SK-N-SH treated with all-trans-retinoic acid at 6 μM for 48 hours (cell line): ENCODE measurements around the gene PDLIM3.
"Not testable (repeated sequence)": the region's sequence is repeated elsewhere in the genome, so short reads cannot be mapped to it uniquely, and the experiment has no call there.

Source experiments
- ATAC-seq: fragments of 200-7000 bp; cut with Tn5 transposase; 3 replicates; pipeline ENCODE4 v1.9.1; 2020; ENCODE audit warnings: mild to moderate bottlenecking, moderate library complexity
- BACH2 ChIP-seq: fragments of 250-450 bp; sonication (Bioruptor Pico); IDR thresholded peaks from 2 replicates; pipeline ENCODE4 v1.9.0; 2021; ENCODE audit warnings: mild to moderate bottlenecking, borderline replicate concordance
- CSDC2 ChIP-seq: fragments of 250-450 bp; sonication (Bioruptor Pico); IDR thresholded peaks from 2 replicates; pipeline ENCODE4 v1.5.0; 2020; ENCODE audit warnings: mild to moderate bottlenecking, moderate library complexity
- CSRNP3 ChIP-seq: fragments of 250-450 bp; sonication (Bioruptor Pico); IDR thresholded peaks from 2 replicates; pipeline ENCODE4 v1.5.1; 2021; ENCODE audit warnings: mild to moderate bottlenecking, moderate library complexity
- ESRRG ChIP-seq: fragments of 250-450 bp; sonication (Bioruptor Pico); IDR thresholded peaks from 2 replicates; pipeline ENCODE4 v1.6.1; 2021; ENCODE audit warnings: mild to moderate bottlenecking
- GLIS3 ChIP-seq: fragments of 250-450 bp; sonication (Bioruptor Pico); IDR thresholded peaks from 2 replicates; pipeline ENCODE4 v1.5.0; 2020; ENCODE audit warnings: mild to moderate bottlenecking, moderate library complexity
- PATZ1 ChIP-seq: fragments of 250-450 bp; sonication (Bioruptor Pico); IDR thresholded peaks from 2 replicates; pipeline ENCODE4 v1.8.0; 2020; ENCODE audit warnings: mild to moderate bottlenecking, moderate library complexity, borderline replicate concordance
- POU6F1 ChIP-seq: fragments of 250-450 bp; sonication (Bioruptor Pico); IDR thresholded peaks from 2 replicates; pipeline ENCODE4 v1.8.0; 2021; ENCODE audit warnings: low read depth, mild to moderate bottlenecking, moderate library complexity, borderline replicate concordance
- PPARA ChIP-seq: fragments of 250-450 bp; sonication (Bioruptor Pico); IDR thresholded peaks from 2 replicates; pipeline ENCODE4 v1.5.0; 2020; ENCODE audit warnings: mild to moderate bottlenecking, borderline replicate concordance
- RARB ChIP-seq: fragments of 250-450 bp; sonication (Bioruptor Pico); IDR thresholded peaks from 2 replicates; pipeline ENCODE4 v1.8.0; 2021; ENCODE audit warnings: mild to moderate bottlenecking, moderate library complexity
- SNAI2 ChIP-seq: fragments of 250-450 bp; sonication (Bioruptor Pico); IDR thresholded peaks from 2 replicates; pipeline ENCODE4 v1.5.0; 2020; ENCODE audit warnings: mild to moderate bottlenecking, moderate library complexity
- TCF4 ChIP-seq: fragments of 250-450 bp; sonication (Bioruptor Pico); IDR thresholded peaks from 2 replicates; pipeline ENCODE4 v1.8.0; 2021; ENCODE audit warnings: mild to moderate bottlenecking, moderate library complexity, borderline replicate concordance
- TOX ChIP-seq: fragments of 250-450 bp; sonication (Bioruptor Pico); IDR thresholded peaks from 2 replicates; pipeline ENCODE4 v1.8.0; 2021; ENCODE audit warnings: mild to moderate bottlenecking, moderate library complexity, borderline replicate concordance
- TSHZ2 ChIP-seq: fragments of 250-450 bp; sonication (Bioruptor Pico); IDR thresholded peaks from 2 replicates; pipeline ENCODE4 v1.5.0; 2020; ENCODE audit warnings: mild to moderate bottlenecking, moderate library complexity
- ZC3H10 ChIP-seq: fragments of 250-450 bp; sonication (Bioruptor Pico); IDR thresholded peaks from 2 replicates; pipeline ENCODE4 v1.5.1; 2021; ENCODE audit warnings: mild to moderate bottlenecking, moderate library complexity
- ZFP3 ChIP-seq: fragments of 250-450 bp; sonication (Bioruptor Pico); IDR thresholded peaks from 2 replicates; pipeline ENCODE4 v1.5.0; 2020; ENCODE audit warnings: mild to moderate bottlenecking, moderate library complexity
- ZFP30 ChIP-seq: fragments of 450-650 bp; formaldehyde crosslinking; IDR thresholded peaks from 2 replicates; pipeline ENCODE4 v1.5.0; 2022; ENCODE audit warnings: mild to moderate bottlenecking, moderate library complexity
- ZNF565 ChIP-seq: fragments of 450-650 bp; formaldehyde crosslinking; conservative IDR thresholded peaks from 2 replicates; pipeline ENCODE4 v1.5.0; 2020; ENCODE audit warnings: low read depth, mild to moderate bottlenecking, moderate library complexity
- ZNF70 ChIP-seq: fragments of 450-650 bp; formaldehyde crosslinking; IDR thresholded peaks from 2 replicates; pipeline ENCODE4 v1.5.0; 2020; ENCODE audit warnings: mild to moderate bottlenecking, moderate library complexity
- ZNF8 ChIP-seq: fragments of 450-650 bp; formaldehyde crosslinking; IDR thresholded peaks from 2 replicates; pipeline ENCODE4 v1.5.0; 2020; ENCODE audit warnings: mild to moderate bottlenecking, moderate library complexity

The PDLIM3 gene

GRCh38 chr4:185532293-185532692 is 3.0 kb downstream of the PDLIM3 start:
- ATAC-seq, result no peak
- TF ChIP-seq TCF4 (CRISPR knock-in tag) (no peak), POU6F1 (CRISPR knock-in tag) (no peak), TSHZ2 (no peak), ZNF8 (CRISPR knock-in tag) (no peak), RARB (CRISPR knock-in tag) (no peak), GLIS3 (CRISPR knock-in tag) (no peak), PATZ1 (CRISPR knock-in tag) (no peak), ZNF70 (CRISPR knock-in tag) (no peak), ZFP3 (no peak), ZFP30 (CRISPR knock-in tag) (no peak), ZNF565 (no peak), ESRRG (CRISPR knock-in tag) (no peak), PPARA (CRISPR knock-in tag) (no peak), TOX (CRISPR knock-in tag) (no peak), SNAI2 (no peak), CSDC2 (CRISPR knock-in tag) (no peak), ZC3H10 (CRISPR knock-in tag) (no peak), CSRNP3 (no peak), BACH2 (no peak)

GRCh38 chr4:185531654-185532053 is 3.7 kb downstream of the PDLIM3 start:
- not testable (repeated sequence) for ATAC-seq

- no peak for ATAC-seq
- TF ChIP-seq PATZ1 (CRISPR knock-in tag) (no peak), ZFP3 (no peak)
- TF ChIP-seq, all 23 proteins: peak for 0
These were observed 5.9 kb downstream of the PDLIM3 start for GRCh38 chr4:185529413-185529812.
